Stomach smooth muscle (tissue), 2 donors: ENCODE results near the gene MSI2.

Experiments used
- H3K27ac ChIP-seq: one replicate; pipeline ENCODE4 v1.7.0; 2013; ENCODE audit warnings: mild to moderate bottlenecking, low read length, inconsistent platforms
- H3K27me3 ChIP-seq, 2 donors: one replicate each; pipeline ENCODE4 v1.7.0; 2013; ENCODE audit warnings: low read length in 2 of 2; ENCODE audit not compliant: insufficient read depth in 2 of 2, control insufficient read depth in 1 of 2
- H3K36me3 ChIP-seq, 2 donors: one replicate each; pipeline ENCODE4 v1.7.0; 2013; ENCODE audit warnings: low read length in 2 of 2; ENCODE audit not compliant: control insufficient read depth in 2 of 2, insufficient read depth in 2 of 2
- H3K4me1 ChIP-seq: one replicate; pipeline ENCODE4 v1.7.0; 2013; ENCODE audit warnings: low read length; ENCODE audit not compliant: control insufficient read depth, insufficient read depth
- H3K4me3 ChIP-seq, 2 donors: one replicate each; pipeline ENCODE4 v1.7.0; 2013; ENCODE audit warnings: low read length in 2 of 2
- H3K9ac ChIP-seq, 2 donors: one replicate each; pipeline ENCODE4 v1.7.0; 2013; ENCODE audit warnings: low read length in 2 of 2, mild to moderate bottlenecking in 1 of 2
- H3K9me3 ChIP-seq, 2 donors: one replicate each; pipeline ENCODE4 v1.7.0; 2013; ENCODE audit warnings: low read length in 2 of 2; ENCODE audit not compliant: control insufficient read depth in 2 of 2
- donor health status: healthy.
- donor health status: Pancreatic carcinoma.

MSI2 gene

GRCh38 chr17:57305144-57305728, 48.9 kb downstream of the MSI2 start:
- peaks cover 3% of the 10 kb centered on the region for H3K4me1 ChIP-seq
- H3K27ac ChIP-seq, result no peak overlapping the region
- no peaks in the 10 kb centered on the region for H3K36me3 ChIP-seq

DNA sequence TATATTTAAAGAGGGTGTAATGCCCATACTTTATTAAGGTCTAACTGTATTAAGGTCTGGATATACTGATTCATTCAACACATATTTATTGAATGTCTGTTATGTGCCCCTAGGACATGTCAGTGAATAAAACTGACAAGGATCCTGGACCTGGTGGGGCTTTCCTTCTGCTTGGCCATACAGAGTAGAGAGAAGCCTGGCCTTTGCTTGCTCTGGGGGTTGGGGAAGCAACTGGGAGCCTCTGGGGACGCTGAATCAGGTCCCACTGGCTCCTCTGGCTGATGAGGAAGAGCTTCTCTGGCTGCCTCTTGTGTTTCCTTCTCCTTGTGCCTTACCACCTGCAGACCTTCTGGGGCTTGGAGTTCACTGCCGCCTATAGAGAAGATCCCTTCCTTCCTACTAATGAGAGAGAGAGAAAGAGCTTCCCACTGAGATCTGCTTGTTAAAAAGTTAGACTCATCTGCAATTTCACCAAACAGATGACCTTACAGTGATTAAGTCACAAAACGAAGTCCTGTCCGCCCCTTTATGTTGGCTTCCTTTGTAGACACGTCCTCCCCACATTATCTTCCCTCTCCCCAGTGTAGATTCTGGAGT, 49.7 kb downstream of the MSI2 start:
- Histone ChIP-seq H3K4me3 (no peak overlapping the region), H3K9me3 (no peaks in the 10 kb centered on the region), H3K27me3 (no peaks in the 10 kb centered on the region), H3K36me3 (no peaks in the 10 kb centered on the region), H3K9ac (no peak overlapping the region), H3K27ac (no peak overlapping the region), H3K4me1 (peaks cover 3% of the 10 kb centered on the region)

More at GRCh38 chr17:57305144-57305728, 48.9 kb downstream of the MSI2 start:
- Histone ChIP-seq H3K4me3 (no peak overlapping the region), H3K9ac (no peak overlapping the region), H3K27me3 (no peaks in the 10 kb centered on the region), H3K9me3 (no peaks in the 10 kb centered on the region)

DNA sequence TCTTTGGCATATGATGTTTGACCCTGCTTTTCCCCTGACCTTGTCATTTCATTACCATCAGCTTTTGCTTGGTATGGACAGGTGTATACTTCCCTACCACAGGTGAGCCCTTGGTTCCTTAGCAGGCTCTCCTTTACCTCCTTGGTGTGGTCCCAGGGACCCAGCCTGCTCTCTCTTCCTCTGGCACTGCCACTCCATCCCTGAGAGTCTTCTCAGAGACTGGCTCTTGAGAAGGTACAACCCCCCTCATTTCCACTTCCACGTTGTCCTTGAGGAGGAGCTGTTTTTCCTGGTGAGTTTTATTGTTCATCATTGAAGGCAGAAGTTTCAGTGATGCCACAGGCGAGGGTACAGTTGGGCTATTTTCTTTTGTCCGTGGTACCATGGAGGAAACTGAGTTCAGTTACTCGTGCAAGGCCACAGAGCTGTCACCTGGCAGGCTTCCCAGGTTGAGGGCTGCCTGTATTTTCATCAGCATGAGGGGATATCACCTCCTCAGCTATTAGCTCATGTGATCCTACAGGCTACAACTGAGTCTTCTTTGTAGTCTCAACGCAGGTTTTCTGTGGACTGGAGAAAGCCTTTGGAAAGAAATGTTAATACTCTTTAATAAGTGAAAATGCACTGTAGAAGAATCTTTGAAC, 52.3 kb downstream of the MSI2 start:
- no peaks in the 10 kb centered on the region for H3K27me3 ChIP-seq
- no peak overlapping the region for H3K27ac ChIP-seq
- no peak overlapping the region for H3K4me3 ChIP-seq
- no peaks in the 10 kb centered on the region for H3K36me3 ChIP-seq
- H3K9ac ChIP-seq, result no peak overlapping the region
- H3K9me3 ChIP-seq, result no peaks in the 10 kb centered on the region
- H3K4me1 ChIP-seq, result peaks cover 6% of the 10 kb centered on the region

GRCh38 chr17:57309479-57309878, 53.2 kb downstream of the MSI2 start:
- H3K9me3 ChIP-seq, result no peaks in the 10 kb centered on the region
- H3K4me1 ChIP-seq, result peaks cover 6% of the 10 kb centered on the region
- H3K36me3 ChIP-seq, result no peaks in the 10 kb centered on the region
- H3K27ac ChIP-seq, result no peak overlapping the region
- H3K4me3 ChIP-seq, result no peak overlapping the region
- H3K9ac ChIP-seq, result no peak overlapping the region
- H3K27me3 ChIP-seq, result no peaks in the 10 kb centered on the region

GRCh38 chr17:57311281-57312216, 55.2 kb downstream of the MSI2 start:
- Histone ChIP-seq H3K4me1 (peaks cover 6% of the 10 kb centered on the region), H3K27ac (no peak overlapping the region), H3K4me3 (no peak overlapping the region), H3K36me3 (no peaks in the 10 kb centered on the region), H3K27me3 (no peaks in the 10 kb centered on the region), H3K9me3 (no peaks in the 10 kb centered on the region), H3K9ac (no peak overlapping the region)

DNA sequence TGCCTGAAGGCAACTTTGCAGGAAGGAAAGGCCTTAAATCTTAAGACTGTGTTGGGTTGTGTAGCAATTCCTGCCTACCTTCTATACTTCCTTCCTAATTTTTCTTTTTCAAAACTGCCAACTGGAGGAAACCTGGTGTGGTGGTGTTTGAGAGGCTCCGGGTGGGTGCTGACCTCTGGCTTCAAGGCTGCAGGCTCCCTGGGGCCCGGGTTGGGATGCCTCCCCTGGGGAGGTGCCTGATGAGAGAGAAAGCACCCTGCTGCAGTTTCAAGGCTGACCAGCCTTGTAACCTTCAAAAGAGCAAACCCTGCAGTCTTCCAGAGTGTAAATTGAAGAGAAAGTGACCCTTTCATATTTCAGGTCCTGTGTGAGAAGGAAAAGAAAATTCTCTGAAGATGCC, 55.9 kb downstream of the MSI2 start:
- no peaks in the 10 kb centered on the region for H3K27me3 ChIP-seq
- H3K27ac ChIP-seq, result no peak overlapping the region
- no peaks in the 10 kb centered on the region for H3K9me3 ChIP-seq
- H3K4me1 ChIP-seq, result peaks cover 6% of the 10 kb centered on the region
- H3K9ac ChIP-seq, result no peak overlapping the region
- no peak overlapping the region for H3K4me3 ChIP-seq
- no peaks in the 10 kb centered on the region for H3K36me3 ChIP-seq

- H3K4me1 ChIP-seq, result peaks cover 3% of the 10 kb centered on the region
These were observed 56.9 kb downstream of the MSI2 start for GRCh38 chr17:57313097-57313835.

DNA sequence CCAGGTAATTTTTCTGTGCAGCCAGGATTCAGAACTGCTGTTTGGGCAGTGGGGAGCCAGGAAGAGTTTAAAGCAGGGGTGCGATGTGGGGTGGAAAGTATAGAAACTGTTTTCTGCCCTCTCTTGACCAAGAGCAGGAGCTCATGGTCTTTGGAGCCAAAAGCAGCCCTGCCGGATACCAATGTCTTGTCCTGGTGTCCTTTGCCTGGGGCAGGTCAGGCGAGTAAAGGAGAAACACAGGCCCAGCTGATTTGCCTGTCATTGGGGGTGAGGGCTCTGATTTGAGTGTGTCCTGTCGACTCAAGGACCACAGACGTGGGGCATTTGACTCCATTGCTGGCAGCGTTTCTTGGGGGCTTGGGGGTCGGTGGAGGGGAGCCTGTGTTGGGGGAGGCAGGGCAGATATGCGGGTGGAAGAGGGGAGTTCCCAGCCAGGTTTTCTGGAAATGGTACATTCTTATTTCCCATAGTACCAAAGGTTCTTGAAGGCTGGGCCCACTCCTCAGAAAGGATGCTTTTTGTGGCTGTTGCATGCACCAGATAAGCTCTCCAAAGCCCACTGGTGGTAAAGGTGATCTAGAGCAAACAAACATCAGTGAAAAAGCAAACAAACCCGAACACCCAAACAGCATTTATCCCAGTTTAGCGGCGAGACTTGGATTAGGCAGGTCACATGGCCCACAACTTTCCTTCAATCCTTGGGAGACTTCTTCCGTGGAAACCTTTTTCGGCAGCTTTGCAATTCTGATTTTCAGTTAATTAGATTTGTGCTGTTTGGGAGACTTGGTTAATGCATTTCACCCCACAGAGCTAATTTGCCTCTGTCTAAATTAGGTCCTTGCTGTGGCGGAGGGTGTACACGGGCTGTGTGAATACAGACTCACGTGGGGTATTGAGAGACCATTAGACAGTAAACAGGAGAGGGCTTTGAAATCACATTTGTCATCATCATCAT, 59.0 kb downstream of the MSI2 start:
- peaks cover 3% of the 10 kb centered on the region for H3K4me1 ChIP-seq
- no peaks in the 10 kb centered on the region for H3K27me3 ChIP-seq
- H3K36me3 ChIP-seq, result no peaks in the 10 kb centered on the region
- no peak overlapping the region for H3K4me3 ChIP-seq
- no peaks in the 10 kb centered on the region for H3K9me3 ChIP-seq
- no peak overlapping the region for H3K27ac ChIP-seq
- no peak overlapping the region for H3K9ac ChIP-seq

More at GRCh38 chr17:57313097-57313835, 56.9 kb downstream of the MSI2 start:
- H3K9ac ChIP-seq, result no peak overlapping the region
- no peaks in the 10 kb centered on the region for H3K27me3 ChIP-seq
- no peaks in the 10 kb centered on the region for H3K36me3 ChIP-seq
- H3K9me3 ChIP-seq, result no peaks in the 10 kb centered on the region
- H3K27ac ChIP-seq, result no peak overlapping the region
- no peak overlapping the region for H3K4me3 ChIP-seq

DNA sequence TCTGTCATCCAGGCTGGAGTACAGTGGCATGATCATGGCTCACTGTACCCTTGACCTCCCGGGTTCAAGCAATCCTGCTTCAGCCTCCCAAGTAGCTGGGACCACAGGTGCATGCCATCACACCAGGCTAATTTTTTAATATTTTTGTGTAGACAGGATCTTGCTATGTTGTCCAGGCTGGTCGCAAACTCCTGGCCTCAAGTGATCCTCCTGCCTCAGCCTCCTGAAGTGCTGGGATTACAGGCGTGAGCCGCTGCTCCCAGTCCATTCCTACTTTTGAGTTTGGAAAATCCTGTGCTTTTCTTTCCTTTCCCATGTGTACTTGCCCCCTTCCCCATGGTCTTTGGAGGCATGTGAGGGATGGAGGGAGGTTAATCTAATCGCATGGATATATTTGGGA, 60.0 kb downstream of the MSI2 start:
- no peak overlapping the region for H3K27ac ChIP-seq
- H3K27me3 ChIP-seq, result no peaks in the 10 kb centered on the region
- H3K9ac ChIP-seq, result no peak overlapping the region
- peaks cover 3% of the 10 kb centered on the region for H3K4me1 ChIP-seq
- no peak overlapping the region for H3K4me3 ChIP-seq
- no peaks in the 10 kb centered on the region for H3K9me3 ChIP-seq
- H3K36me3 ChIP-seq, result no peaks in the 10 kb centered on the region
